NCI-H1417 treated with DMSO at 0.1 percent for 48 hours (cell line): Measurements from ENCODE around the gene NEK11.
A peak's percentile ranks its signal among the peaks of the same experiment; 100 is the strongest.
"Not testable (repeated sequence)": the region's sequence is repeated elsewhere in the genome, so short reads cannot be mapped to it uniquely, and the experiment has no call there.

ENCODE experiments used
- DNase-seq: peaks from one replicate; lab custom pipeline; 2025; lab: John Stamatoyannopoulos, UW

Gene NEK11

GRCh38 chr3:131360191-131360755 lies 333.6 kb downstream of the NEK11 start:
- no peak for DNase-seq

GRCh38 chr3:131361066-131361463 lies 334.4 kb downstream of the NEK11 start:
- DNase-seq, result not testable (repeated sequence)

- DNase-seq, result peak; percentile 54
Measured at GRCh38 chr3:131361464-131362421, 335.1 kb downstream of the NEK11 start.

GRCh38 chr3:131363275-131363674 lies 336.6 kb downstream of the NEK11 start:
- DNase-seq, result no peak

- DNase-seq, result no peak
Measured at GRCh38 chr3:131370935-131371687, 344.4 kb downstream of the NEK11 start.

GRCh38 chr3:131371688-131372066 lies 345.0 kb downstream of the NEK11 start:
- no peak for DNase-seq

- no peak for DNase-seq
Measured at GRCh38 chr3:131374741-131375140, 348.1 kb downstream of the NEK11 start.

- DNase-seq, result not testable (repeated sequence)
Measured at GRCh38 chr3:131380821-131381444, 354.3 kb downstream of the NEK11 start.

GRCh38 chr3:131381445-131382291 lies 355.0 kb downstream of the NEK11 start, which contains the start of gene NUDT16:
NUDT16 (plus strand) TSS chr3:131381774; CDS start chr3:131381805, 31 bp downstream.
- DNase-seq, result peak; percentile 94

GRCh38 chr3:131386429-131387165 lies 359.9 kb downstream of the NEK11 start:
- no peak for DNase-seq

GRCh38 chr3:131387796-131388489 lies 361.3 kb downstream of the NEK11 start:
- no peak for DNase-seq

- no peak for DNase-seq
Measured at GRCh38 chr3:131388490-131388799, 361.8 kb downstream of the NEK11 start.

- no peak for DNase-seq
Measured at GRCh38 chr3:131390331-131390730, 363.7 kb downstream of the NEK11 start.

- DNase-seq, result no peak
Measured at GRCh38 chr3:131393051-131393450, 366.4 kb downstream of the NEK11 start.

- no peak for DNase-seq
Measured at GRCh38 chr3:131393868-131394267, 367.2 kb downstream of the NEK11 start.

- DNase-seq, result no peak
Measured at GRCh38 chr3:131394400-131394799, 367.7 kb downstream of the NEK11 start.

- no peak for DNase-seq
Measured at GRCh38 chr3:131396170-131396569, 369.5 kb downstream of the NEK11 start.

- DNase-seq, result no peak
Measured at GRCh38 chr3:131397889-131398288, 371.2 kb downstream of the NEK11 start.
